ENCODE results near the gene PPP2R2D. TPM values are rescaled to one million over a fixed set of nuclear protein-coding genes. Genes with fewer than 3 reads are reported as not detected.
"Not testable (repeated sequence)": the region's sequence is repeated elsewhere in the genome, so short reads cannot be mapped to it uniquely, and the experiment has no call there.

The PPP2R2D gene
- polyA plus RNA-seq, 1 donor, result 36.4 TPM

GRCh38 chr10:131949041-131949862 is 48.4 kb downstream of the PPP2R2D start:
- WGBS (ENCODE audit: insufficient coverage, low lambda C conversion rate), result 100% methylated on average over 1 of the region's 23 CpGs
- Histone ChIP-seq H3K4me3 (ENCODE audit: low read length) (no peak overlapping the region), H3K27me3 (ENCODE audit: control insufficient read depth, insufficient read depth, low read length) (no peaks in the 10 kb centered on the region), H3K4me1 (ENCODE audit: control insufficient read depth, insufficient read depth, low read length) (no peaks in the 10 kb centered on the region), H3K27ac (ENCODE audit: low read length) (no peak overlapping the region), H3K9me3 (ENCODE audit: control insufficient read depth, low read depth, low read length) (no peaks in the 10 kb centered on the region), H3K36me3 (ENCODE audit: control insufficient read depth, insufficient read depth, low read length) (peaks cover 76% of the 10 kb centered on the region)
- no peak for DNase-seq

- peaks cover 77% of the 10 kb centered on the region for H3K36me3 ChIP-seq (ENCODE audit: control insufficient read depth, insufficient read depth, low read length)
- not testable (repeated sequence) for H3K27me3 ChIP-seq (ENCODE audit: control insufficient read depth, insufficient read depth, low read length); H3K4me1 ChIP-seq (ENCODE audit: control insufficient read depth, insufficient read depth, low read length); H3K27ac ChIP-seq (ENCODE audit: low read length); DNase-seq; H3K4me3 ChIP-seq (ENCODE audit: low read length); H3K9me3 ChIP-seq (ENCODE audit: control insufficient read depth, low read depth, low read length)
- WGBS (ENCODE audit: insufficient coverage, low lambda C conversion rate), result 64% methylated on average over 2 of the region's 7 CpGs
Observed at GRCh38 chr10:131949908-131950307, 49.1 kb downstream of the PPP2R2D start.

- DNase-seq, result no peak
- Histone ChIP-seq H3K27ac (ENCODE audit: low read length) (no peak overlapping the region), H3K4me3 (ENCODE audit: low read length) (no peak overlapping the region), H3K27me3 (ENCODE audit: control insufficient read depth, insufficient read depth, low read length) (no peaks in the 10 kb centered on the region), H3K9me3 (ENCODE audit: control insufficient read depth, low read depth, low read length) (no peaks in the 10 kb centered on the region), H3K36me3 (ENCODE audit: control insufficient read depth, insufficient read depth, low read length) (peaks cover 62% of the 10 kb centered on the region), H3K4me1 (ENCODE audit: control insufficient read depth, insufficient read depth, low read length) (no peaks in the 10 kb centered on the region)
- WGBS (ENCODE audit: insufficient coverage, low lambda C conversion rate), result no CpG with 5 or more reads among the region's 21 CpGs
Observed at GRCh38 chr10:131954356-131954965, 53.7 kb downstream of the PPP2R2D start.

DNA sequence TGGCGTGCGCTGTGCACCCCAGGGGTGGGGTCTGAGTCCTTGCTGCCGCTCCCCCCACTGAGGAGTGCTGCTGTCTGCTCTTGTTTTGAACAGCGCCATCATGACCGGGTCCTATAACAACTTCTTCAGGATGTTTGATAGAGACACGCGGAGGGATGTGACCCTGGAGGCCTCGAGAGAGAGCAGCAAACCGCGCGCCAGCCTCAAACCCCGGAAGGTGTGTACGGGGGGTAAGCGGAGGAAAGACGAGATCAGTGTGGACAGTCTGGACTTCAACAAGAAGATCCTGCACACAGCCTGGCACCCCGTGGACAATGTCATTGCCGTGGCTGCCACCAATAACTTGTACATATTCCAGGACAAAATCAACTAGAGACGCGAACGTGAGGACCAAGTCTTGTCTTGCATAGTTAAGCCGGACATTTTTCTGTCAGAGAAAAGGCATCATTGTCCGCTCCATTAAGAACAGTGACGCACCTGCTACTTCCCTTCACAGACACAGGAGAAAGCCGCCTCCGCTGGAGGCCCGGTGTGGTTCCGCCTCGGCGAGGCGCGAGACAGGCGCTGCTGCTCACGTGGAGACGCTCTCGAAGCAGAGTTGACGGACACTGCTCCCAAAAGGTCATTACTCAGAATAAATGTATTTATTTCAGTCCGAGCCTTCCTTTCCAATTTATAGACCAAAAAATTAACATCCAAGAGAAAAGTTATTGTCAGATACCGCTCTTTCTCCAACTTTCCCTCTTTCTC is 55.0 kb downstream of the PPP2R2D start:
- DNase-seq, result no peak
- Histone ChIP-seq H3K27me3 (ENCODE audit: control insufficient read depth, insufficient read depth, low read length) (no peaks in the 10 kb centered on the region), H3K4me1 (ENCODE audit: control insufficient read depth, insufficient read depth, low read length) (no peaks in the 10 kb centered on the region), H3K4me3 (ENCODE audit: low read length) (no peak overlapping the region), H3K36me3 (ENCODE audit: control insufficient read depth, insufficient read depth, low read length) (peaks cover 63% of the 10 kb centered on the region), H3K9me3 (ENCODE audit: control insufficient read depth, low read depth, low read length) (no peaks in the 10 kb centered on the region), H3K27ac (ENCODE audit: low read length) (no peak overlapping the region)
- 100% methylated on average over 1 of the region's 38 CpGs for WGBS (ENCODE audit: insufficient coverage, low lambda C conversion rate)

DNA sequence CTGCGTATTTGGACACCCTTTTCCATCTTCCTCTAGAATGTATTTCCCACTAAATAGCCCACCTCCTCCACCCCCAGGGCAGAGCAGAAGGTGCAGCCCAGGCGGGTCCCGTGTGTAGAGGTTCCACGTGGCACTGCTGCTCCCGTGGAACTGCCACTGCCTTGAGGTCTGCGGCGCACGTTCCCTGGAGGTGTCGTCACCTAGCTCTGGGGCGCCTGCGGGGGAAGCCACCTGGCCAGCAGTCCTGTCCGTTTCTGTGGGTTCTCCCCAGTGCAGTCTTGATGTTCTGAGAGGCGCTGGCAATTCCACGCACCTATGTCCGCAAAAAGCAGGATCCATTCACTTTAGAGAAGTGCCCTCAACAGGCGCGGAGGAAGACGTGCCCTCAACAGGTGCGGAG is 59.0 kb downstream of the PPP2R2D start:
- peaks cover 3% of the 10 kb centered on the region for H3K9me3 ChIP-seq (ENCODE audit: control insufficient read depth, low read depth, low read length)
- DNase-seq, result no peak
- no peak overlapping the region for H3K27ac ChIP-seq (ENCODE audit: low read length)
- H3K27me3 ChIP-seq (ENCODE audit: control insufficient read depth, insufficient read depth, low read length), result no peaks in the 10 kb centered on the region
- WGBS (ENCODE audit: insufficient coverage, low lambda C conversion rate), result no CpG with 5 or more reads among the region's 19 CpGs
- H3K4me1 ChIP-seq (ENCODE audit: control insufficient read depth, insufficient read depth, low read length), result no peaks in the 10 kb centered on the region
- no peak overlapping the region for H3K4me3 ChIP-seq (ENCODE audit: low read length)
- H3K36me3 ChIP-seq (ENCODE audit: control insufficient read depth, insufficient read depth, low read length), result peaks cover 40% of the 10 kb centered on the region

GRCh38 chr10:131960631-131961046 is 59.8 kb downstream of the PPP2R2D start:
- no peak for DNase-seq
- Histone ChIP-seq H3K4me1 (ENCODE audit: control insufficient read depth, insufficient read depth, low read length) (no peaks in the 10 kb centered on the region), H3K9me3 (ENCODE audit: control insufficient read depth, low read depth, low read length) (peaks cover 3% of the 10 kb centered on the region), H3K4me3 (ENCODE audit: low read length) (no peak overlapping the region), H3K27me3 (ENCODE audit: control insufficient read depth, insufficient read depth, low read length) (no peaks in the 10 kb centered on the region), H3K27ac (ENCODE audit: low read length) (no peak overlapping the region), H3K36me3 (ENCODE audit: control insufficient read depth, insufficient read depth, low read length) (peaks cover 34% of the 10 kb centered on the region)
- WGBS (ENCODE audit: insufficient coverage, low lambda C conversion rate), result no CpG with 5 or more reads among the region's 18 CpGs

DNA sequence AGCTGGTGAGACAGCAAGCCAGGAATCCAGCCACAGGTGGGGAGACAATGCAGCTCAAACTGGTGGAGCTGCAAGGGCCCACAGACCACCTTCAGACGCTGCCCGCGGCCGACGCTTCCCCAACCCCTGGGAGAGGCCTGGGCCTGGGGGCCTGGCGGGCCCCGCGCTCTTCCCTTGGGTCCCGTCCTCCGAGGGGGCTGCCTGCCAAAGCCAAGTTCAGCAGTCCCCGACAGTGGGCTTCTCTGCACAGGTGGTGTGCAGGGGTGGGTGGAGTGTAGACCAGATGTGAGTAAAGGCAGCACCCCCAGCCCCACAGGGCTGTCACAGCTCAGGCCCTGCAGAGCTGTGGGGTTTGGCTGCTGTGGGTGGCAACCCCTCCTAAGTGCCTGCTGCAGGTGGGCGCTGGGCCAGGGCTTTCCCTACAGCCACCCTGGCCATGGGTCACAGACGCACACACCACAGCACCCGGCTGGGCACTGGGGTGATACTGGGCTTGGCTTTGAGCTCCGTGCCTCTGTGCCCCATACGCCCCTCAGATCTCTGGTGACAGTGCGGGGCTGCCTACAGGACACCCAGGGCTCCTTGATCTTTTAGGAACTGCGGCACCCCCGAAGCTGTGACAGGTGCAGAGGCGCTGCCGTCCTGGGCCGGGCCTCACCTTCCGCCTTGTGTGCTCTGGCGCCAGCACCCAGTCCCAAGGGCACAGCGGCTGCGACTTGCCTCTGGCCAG is 60.4 kb downstream of the PPP2R2D start:
- H3K36me3 ChIP-seq (ENCODE audit: control insufficient read depth, insufficient read depth, low read length), result peaks cover 30% of the 10 kb centered on the region
- no peaks in the 10 kb centered on the region for H3K4me1 ChIP-seq (ENCODE audit: control insufficient read depth, insufficient read depth, low read length)
- H3K4me3 ChIP-seq (ENCODE audit: low read length), result no peak overlapping the region
- H3K27ac ChIP-seq (ENCODE audit: low read length), result no peak overlapping the region
- WGBS (ENCODE audit: insufficient coverage, low lambda C conversion rate), result no CpG with 5 or more reads among the region's 26 CpGs
- peaks cover 3% of the 10 kb centered on the region for H3K9me3 ChIP-seq (ENCODE audit: control insufficient read depth, low read depth, low read length)
- H3K27me3 ChIP-seq (ENCODE audit: control insufficient read depth, insufficient read depth, low read length), result no peaks in the 10 kb centered on the region
- DNase-seq, result no peak

GRCh38 chr10:131961777-131962662 is 61.2 kb downstream of the PPP2R2D start:
- no peaks in the 10 kb centered on the region for H3K27me3 ChIP-seq (ENCODE audit: control insufficient read depth, insufficient read depth, low read length)
- 100% methylated on average over 1 of the region's 32 CpGs for WGBS (ENCODE audit: insufficient coverage, low lambda C conversion rate)
- H3K9me3 ChIP-seq (ENCODE audit: control insufficient read depth, low read depth, low read length), result peaks cover 3% of the 10 kb centered on the region
- H3K27ac ChIP-seq (ENCODE audit: low read length), result no peak overlapping the region
- no peak overlapping the region for H3K4me3 ChIP-seq (ENCODE audit: low read length)
- H3K4me1 ChIP-seq (ENCODE audit: control insufficient read depth, insufficient read depth, low read length), result no peaks in the 10 kb centered on the region
- no peak for DNase-seq
- H3K36me3 ChIP-seq (ENCODE audit: control insufficient read depth, insufficient read depth, low read length), result peaks cover 25% of the 10 kb centered on the region

DNA sequence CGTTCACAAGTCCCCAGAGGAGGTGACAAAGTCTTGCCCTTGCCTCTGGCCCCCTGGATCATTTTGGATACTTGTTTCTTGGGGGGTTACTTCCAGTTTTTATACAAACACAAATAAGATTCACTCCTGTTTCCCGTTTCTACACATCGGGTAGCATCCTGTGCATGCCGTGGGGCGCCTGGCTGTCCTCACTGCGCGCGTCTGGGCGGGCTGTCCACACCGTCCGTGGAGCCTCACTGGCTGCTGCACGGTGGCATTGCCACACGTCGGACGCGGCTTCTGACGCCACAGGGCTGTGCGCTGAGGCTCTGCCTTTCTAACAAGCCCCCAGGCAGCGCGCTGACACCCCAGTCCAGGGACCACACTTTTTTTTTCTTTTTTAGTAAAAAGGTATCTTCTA is 62.5 kb downstream of the PPP2R2D start:
- peaks cover 15% of the 10 kb centered on the region for H3K36me3 ChIP-seq (ENCODE audit: control insufficient read depth, insufficient read depth, low read length)
- no peak overlapping the region for H3K27ac ChIP-seq (ENCODE audit: low read length)
- 100% methylated on average over 1 of the region's 20 CpGs for WGBS (ENCODE audit: insufficient coverage, low lambda C conversion rate)
- peaks cover 3% of the 10 kb centered on the region for H3K9me3 ChIP-seq (ENCODE audit: control insufficient read depth, low read depth, low read length)
- H3K4me3 ChIP-seq (ENCODE audit: low read length), result no peak overlapping the region
- no peak for DNase-seq
- no peaks in the 10 kb centered on the region for H3K4me1 ChIP-seq (ENCODE audit: control insufficient read depth, insufficient read depth, low read length)
- H3K27me3 ChIP-seq (ENCODE audit: control insufficient read depth, insufficient read depth, low read length), result no peaks in the 10 kb centered on the region
